GM18951 (cell line): Measurements from ENCODE around the gene NFIB.

Experiments used
- POLR2A ChIP-seq: IDR thresholded peaks from 4 replicates; pipeline ENCODE4 v1.6.1; 2011; ENCODE audit warnings: mild to moderate bottlenecking; ENCODE audit not compliant: insufficient read length, insufficient read depth; ENCODE audit errors: extremely low read depth
- in situ Hi-C: fragments of 300-500 bp; cut with MboI; formaldehyde crosslinking; loops from one replicate; pipeline ENCODE4 v1.12.0; 2022; ENCODE audit warnings: low sequenced_read_pairs, mixed read lengths, inconsistent platforms; ENCODE audit not compliant: unreplicated experiment

NFIB gene

GRCh38 chr9:14106699-14107098 lies 207.2 kb downstream of the NFIB start:
- TF ChIP-seq POLR2A, result no peak
- in situ Hi-C loops, result no loop called here

DNA sequence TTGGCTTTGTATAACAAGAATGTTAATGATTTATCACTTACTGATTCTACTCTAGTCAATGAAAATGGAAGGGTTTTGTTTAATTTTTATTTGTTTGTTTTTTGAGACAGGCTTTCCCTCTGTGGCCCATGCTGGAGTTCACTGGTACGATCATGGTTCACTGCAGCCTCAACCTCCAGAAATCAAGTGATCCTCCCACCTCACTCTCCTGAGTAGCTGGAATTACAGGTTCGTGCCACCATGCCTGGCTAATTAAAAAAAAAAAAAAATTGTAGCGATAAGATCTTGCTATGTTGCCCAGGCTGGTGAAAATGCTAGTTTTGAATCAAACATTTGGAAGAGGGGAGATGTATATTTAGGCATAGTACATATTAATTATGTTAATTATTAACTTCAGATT lies 209.4 kb downstream of the NFIB start:
- in situ Hi-C loops, result no loop called here
- TF ChIP-seq POLR2A, result no peak

- TF ChIP-seq POLR2A, result no peak
- in situ Hi-C loops, result no loop called here
These were observed 210.8 kb downstream of the NFIB start for GRCh38 chr9:14103115-14103514.

- TF ChIP-seq POLR2A, result no peak
- in situ Hi-C loops, result no loop called here
These were observed 214.2 kb downstream of the NFIB start for GRCh38 chr9:14099737-14100136.

- TF ChIP-seq POLR2A, result no peak
These were observed 215.3 kb downstream of the NFIB start for GRCh38 chr9:14098486-14099180.

GRCh38 chr9:14097666-14098415 lies 216.1 kb downstream of the NFIB start:
- in situ Hi-C loops, result no loop called here
- no peak for TF ChIP-seq POLR2A

More at GRCh38 chr9:14098486-14099180, 215.3 kb downstream of the NFIB start:
- in situ Hi-C loops, result no loop called here

- TF ChIP-seq POLR2A, result no peak
- in situ Hi-C loops, result no loop called here
These were observed 216.7 kb downstream of the NFIB start for GRCh38 chr9:14097215-14097614.

- TF ChIP-seq POLR2A, result no peak
- in situ Hi-C loops, result no loop called here
These were observed 217.6 kb downstream of the NFIB start for GRCh38 chr9:14096258-14096922.

GRCh38 chr9:14095277-14095676 lies 218.7 kb downstream of the NFIB start:
- TF ChIP-seq POLR2A, result no peak

GRCh38 chr9:14094491-14094890 lies 219.4 kb downstream of the NFIB start:
- no peak for TF ChIP-seq POLR2A
- in situ Hi-C loops, result no loop called here

More at GRCh38 chr9:14095277-14095676, 218.7 kb downstream of the NFIB start:
- in situ Hi-C loops, result no loop called here

DNA sequence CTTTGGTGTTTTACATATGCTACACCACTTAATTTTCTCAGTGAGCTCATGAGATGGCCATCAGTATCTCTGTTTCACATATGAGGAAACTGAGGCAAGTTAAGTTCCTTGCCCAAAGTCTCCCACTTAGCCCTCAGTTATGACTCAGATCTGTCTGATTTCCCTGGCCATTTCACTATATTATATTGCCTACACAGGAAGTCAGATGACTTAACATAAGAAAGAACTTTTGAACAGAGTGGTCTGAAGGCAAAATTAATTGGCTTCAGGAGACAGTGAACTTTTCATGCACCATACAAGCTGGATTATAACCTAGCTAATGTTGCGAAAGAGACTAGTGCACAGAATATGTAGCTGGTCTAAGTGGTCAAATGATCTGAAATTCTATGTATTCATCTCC lies 221.6 kb downstream of the NFIB start:
- TF ChIP-seq POLR2A, result no peak
- in situ Hi-C loops, result no loop called here

- no peak for TF ChIP-seq POLR2A
- in situ Hi-C loops, result no loop called here
These were observed 224.7 kb downstream of the NFIB start for GRCh38 chr9:14089051-14089803.

GRCh38 chr9:14087576-14087975 lies 226.4 kb downstream of the NFIB start:
- TF ChIP-seq POLR2A, result no peak
- in situ Hi-C loops, result no loop called here
